ENCODE measurements around the gene ZNF436. TPM values are rescaled to one million over a fixed set of nuclear protein-coding genes. Genes with fewer than 3 reads are reported as not detected.

The ZNF436 gene
- polyA plus RNA-seq, 1 donor from 2014 or later = 27.1 TPM

GRCh38 chr1:23344111-23344986 lies 25.3 kb downstream of the ZNF436 start, which contains the start of gene HNRNPR:
Gene HNRNPR (minus strand): TSS chr1:23344284. CDS start chr1:23341008, 3,276 bp downstream.
- no peaks in the 10 kb centered on the region for H3K9me3 ChIP-seq (ENCODE audit: low read length)
- peak within 1 kb of the TSS; percentile 70 for H3K4me2 ChIP-seq (ENCODE audit: low read length)
- H3K27me3 ChIP-seq (ENCODE audit: insufficient read depth, low read depth, low read length) = no peaks in the 10 kb centered on the region
- H3K9ac ChIP-seq (ENCODE audit: low read length) = peak within 1 kb of the TSS; percentile 98
- peak within 1 kb of the TSS; percentile 75 for H2AFZ ChIP-seq (ENCODE audit: low read depth, low read length)
- H3F3A ChIP-seq (ENCODE audit: insufficient read depth, low read length, poor library complexity, severe bottlenecking) = no peaks in the 10 kb centered on the region
- peak within 1 kb of the TSS; percentile 99 for H3K27ac ChIP-seq (ENCODE audit: low read length)
- no peaks in the 10 kb centered on the region for H3K9me2 ChIP-seq (ENCODE audit: insufficient read depth, low read length)
- H3K4me3 ChIP-seq (ENCODE audit: low read length) = peak within 1 kb of the TSS; percentile 81
- H4K20me1 ChIP-seq (ENCODE audit: insufficient read depth) = peaks cover 30% of the 10 kb centered on the region
- peaks cover 45% of the 10 kb centered on the region for H3K79me2 ChIP-seq (replicated peaks; ENCODE audit: insufficient read depth, low read length)
- H3K36me3 ChIP-seq (ENCODE audit: insufficient read depth, low read length) = no peaks in the 10 kb centered on the region
- TF ChIP-seq MXI1 (conservative IDR thresholded peaks at IDR 0.05; ENCODE audit: poor library complexity, severe bottlenecking) (peak; percentile 67), POLR2AphosphoS5 (IDR thresholded peaks at IDR 0.05) (peak; percentile 95), CTCF (IDR thresholded peaks at IDR 0.05; ENCODE audit: poor library complexity, severe bottlenecking) (peak; percentile 39), RAD21 (conservative IDR thresholded peaks at IDR 0.05) (peak; percentile 36), EP300 (conservative IDR thresholded peaks at IDR 0.05; ENCODE audit: poor library complexity, severe bottlenecking) (peak; percentile 60), EZH2 (IDR thresholded peaks at IDR 0.05; ENCODE audit: borderline replicate concordance, insufficient read depth, low read length, poor library complexity, severe bottlenecking) (no peak), TAF1 (IDR thresholded peaks at IDR 0.05; ENCODE audit: low read depth) (peak; percentile 94), SMC3 (conservative IDR thresholded peaks at IDR 0.05; ENCODE audit: poor library complexity) (no peak), REST (IDR thresholded peaks at IDR 0.05; ENCODE audit: borderline replicate concordance) (peak; percentile 82)

- peaks cover 54% of the 10 kb centered on the region for H3K79me2 ChIP-seq (replicated peaks; ENCODE audit: insufficient read depth, low read length)
- TF ChIP-seq SMC3 (conservative IDR thresholded peaks at IDR 0.05; ENCODE audit: poor library complexity) (no peak), POLR2AphosphoS5 (IDR thresholded peaks at IDR 0.05) (no peak), EP300 (conservative IDR thresholded peaks at IDR 0.05; ENCODE audit: poor library complexity, severe bottlenecking) (no peak), EZH2 (IDR thresholded peaks at IDR 0.05; ENCODE audit: borderline replicate concordance, insufficient read depth, low read length, poor library complexity, severe bottlenecking) (no peak), CTCF (IDR thresholded peaks at IDR 0.05; ENCODE audit: poor library complexity, severe bottlenecking) (no peak), RAD21 (conservative IDR thresholded peaks at IDR 0.05) (no peak), TAF1 (IDR thresholded peaks at IDR 0.05; ENCODE audit: low read depth) (no peak), REST (IDR thresholded peaks at IDR 0.05; ENCODE audit: borderline replicate concordance) (no peak), MXI1 (conservative IDR thresholded peaks at IDR 0.05; ENCODE audit: poor library complexity, severe bottlenecking) (no peak)
- H4K20me1 ChIP-seq (ENCODE audit: insufficient read depth) = peaks cover 39% of the 10 kb centered on the region
- peak overlapping the region; percentile 81 for H3K4me3 ChIP-seq (ENCODE audit: low read length)
- H3K27ac ChIP-seq (ENCODE audit: low read length) = peak overlapping the region; percentile 85
- no peaks in the 10 kb centered on the region for H3K27me3 ChIP-seq (ENCODE audit: insufficient read depth, low read depth, low read length)
- no peaks in the 10 kb centered on the region for H3F3A ChIP-seq (ENCODE audit: insufficient read depth, low read length, poor library complexity, severe bottlenecking)
- H2AFZ ChIP-seq (ENCODE audit: low read depth, low read length) = no peak overlapping the region
- H3K36me3 ChIP-seq (ENCODE audit: insufficient read depth, low read length) = no peaks in the 10 kb centered on the region
- H3K9ac ChIP-seq (ENCODE audit: low read length) = peak overlapping the region; percentile 98
- no peaks in the 10 kb centered on the region for H3K9me3 ChIP-seq (ENCODE audit: low read length)
- peak overlapping the region; percentile 70 for H3K4me2 ChIP-seq (ENCODE audit: low read length)
- H3K9me2 ChIP-seq (ENCODE audit: insufficient read depth, low read length) = no peaks in the 10 kb centered on the region
Observed at GRCh38 chr1:23343221-23344110, 26.2 kb downstream of the ZNF436 start.

Measured in neural cell (in vitro differentiated cells).